Fibroblast of skin of scalp (primary cell): ENCODE measurements around the gene PRTN3.
A peak's percentile ranks its signal among the peaks of the same experiment; 100 is the strongest.
"Not testable (repeated sequence)": the region's sequence is repeated elsewhere in the genome, so short reads cannot be mapped to it uniquely, and the experiment has no call there.

Source experiments
- DNase-seq: peaks from one replicate; pipeline ENCODE4 v3.0.0-alpha.2; 2013

PRTN3 gene

DNA sequence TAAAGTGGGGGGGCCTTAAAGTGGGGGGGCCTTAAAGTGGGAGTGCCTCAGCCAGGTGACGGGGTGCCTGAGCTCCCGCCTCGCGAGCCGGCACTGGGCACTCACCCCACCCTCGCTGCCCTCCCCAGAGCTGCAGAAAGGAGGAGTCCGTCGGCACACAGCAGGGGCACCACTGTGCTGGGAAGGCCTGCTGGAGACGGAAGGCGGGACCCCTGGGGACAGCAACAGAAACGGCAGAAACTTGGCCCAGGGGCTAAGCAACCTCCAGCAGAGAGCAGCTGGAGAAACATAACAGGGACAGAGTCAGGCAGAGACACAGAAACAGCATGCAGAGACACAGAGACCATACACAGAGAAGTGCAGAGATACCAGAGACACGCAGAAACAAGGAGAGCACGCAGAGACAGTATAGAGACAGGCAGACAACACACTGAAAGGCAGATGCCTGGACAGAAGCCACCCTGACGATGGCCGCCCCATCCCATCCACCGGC lies 26.5 kb downstream of the PRTN3 start:
- peak; percentile 74 for DNase-seq

DNA sequence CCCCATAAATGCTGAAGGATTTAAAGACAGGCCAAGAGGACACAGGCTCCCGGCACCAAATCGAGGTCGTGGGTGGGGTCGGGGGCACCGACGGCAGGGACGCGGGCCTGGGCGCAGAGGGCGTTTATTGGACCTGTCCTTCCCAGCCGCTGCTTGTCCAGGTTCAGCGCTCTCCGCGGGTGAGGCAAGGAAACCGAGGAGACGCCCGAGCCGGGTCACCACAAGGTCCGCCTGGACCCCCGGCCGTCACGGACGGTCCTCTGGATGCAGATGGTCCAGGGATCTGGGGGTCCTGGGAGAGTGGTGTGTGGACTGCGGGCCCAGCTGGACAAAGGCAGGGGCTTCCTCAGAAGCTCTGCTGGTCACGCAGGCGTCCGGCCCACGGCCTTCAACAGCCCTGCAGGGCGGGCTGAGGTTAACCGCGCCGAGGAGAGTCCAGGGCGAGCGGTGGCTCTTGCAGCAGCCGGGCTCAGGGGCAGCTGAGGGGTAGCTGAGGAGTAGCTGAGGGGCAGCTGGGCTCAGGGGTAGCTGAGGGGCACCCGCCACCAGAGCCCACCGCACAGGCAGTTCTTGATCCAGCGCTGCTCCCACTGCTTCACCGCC lies 27.2 kb downstream of the PRTN3 start:
- DNase-seq, result no peak

DNA sequence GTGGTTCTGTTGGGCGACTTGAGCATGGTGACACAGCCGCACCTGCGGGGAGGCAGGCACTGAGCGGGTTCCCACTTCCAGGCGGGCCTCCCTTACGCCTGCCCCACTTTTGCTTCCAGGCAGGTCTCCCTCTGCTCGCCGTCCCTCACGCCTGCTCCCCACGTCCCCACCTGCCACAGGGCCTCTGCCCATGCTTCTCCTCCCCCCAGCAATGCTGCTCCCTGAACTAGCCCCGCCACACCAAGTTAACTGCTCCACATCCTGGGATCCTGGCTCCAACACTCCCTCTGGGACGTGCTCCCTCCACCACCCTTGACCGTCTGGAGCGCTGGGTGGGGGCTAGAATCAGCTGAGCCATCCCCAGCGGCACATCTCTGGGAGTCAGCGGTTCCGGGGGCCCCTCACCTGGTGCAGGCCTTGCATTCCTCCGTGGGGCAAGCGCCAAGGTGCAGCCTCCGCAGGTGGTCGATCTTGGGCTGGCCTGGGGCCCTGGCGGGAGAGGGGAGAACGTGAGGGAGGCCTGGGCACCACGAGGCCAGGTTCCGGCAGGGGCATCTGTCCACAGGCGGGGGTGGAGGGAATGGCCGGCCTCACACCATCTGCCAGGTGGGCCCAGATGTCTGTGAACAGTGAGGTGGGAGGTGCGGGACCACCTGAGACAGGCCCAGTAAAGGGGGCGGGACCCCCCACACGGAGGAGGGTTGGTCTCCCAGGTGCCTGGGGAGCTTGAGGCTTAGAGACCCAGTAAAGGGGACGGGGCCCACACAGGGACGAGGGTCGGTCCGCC lies 27.9 kb downstream of the PRTN3 start:
- no peak for DNase-seq

DNA sequence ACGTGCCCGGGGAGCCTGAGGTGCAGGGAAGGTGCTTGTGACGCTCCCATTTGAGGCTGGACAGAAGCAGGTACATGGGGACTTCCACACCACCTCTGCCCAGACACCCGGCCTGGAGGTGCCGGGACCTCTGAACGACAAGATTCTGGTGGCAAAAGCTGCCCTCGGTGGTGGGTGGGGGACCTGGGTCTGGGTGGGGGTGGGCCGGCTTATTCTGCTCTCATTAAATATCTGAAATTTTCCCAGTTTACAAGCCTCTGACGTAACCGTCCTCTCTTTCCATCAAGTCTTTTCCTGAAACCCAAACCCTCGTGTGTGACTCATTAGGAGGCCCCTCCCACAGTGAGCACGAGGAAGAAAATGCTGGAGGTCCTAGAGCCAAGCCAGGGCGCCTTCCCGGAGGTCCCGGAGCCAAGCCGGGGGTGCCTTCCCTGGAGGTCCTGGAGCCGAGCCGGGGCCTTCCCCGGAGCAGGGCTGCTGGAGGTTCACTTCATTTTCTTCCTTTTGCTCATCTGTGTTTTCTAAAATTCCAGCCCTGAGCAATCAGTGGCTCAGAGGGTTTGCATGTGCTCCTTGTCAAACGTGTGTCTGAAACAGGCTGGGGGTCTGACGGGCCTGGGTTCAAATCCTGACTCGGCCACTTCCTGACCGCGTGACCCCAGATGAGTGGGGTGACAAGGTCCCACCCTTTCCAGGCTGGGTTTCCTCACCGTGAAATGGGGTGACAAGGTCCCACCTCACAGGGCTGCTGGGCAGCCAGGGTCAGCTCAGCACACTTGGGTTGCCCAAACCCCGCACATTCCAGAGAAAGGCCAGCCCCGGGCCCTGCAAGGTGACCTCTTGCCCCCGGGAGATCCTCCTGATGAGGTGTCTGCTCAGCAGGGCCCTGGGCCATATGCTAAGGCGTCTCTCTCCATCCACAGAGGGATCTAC lies 28.7 kb downstream of the PRTN3 start:
- peak; percentile 98 for DNase-seq

- no peak for DNase-seq
Measured at GRCh38 chr19:870314-870713, 29.5 kb downstream of the PRTN3 start.

- no peak for DNase-seq
Measured at GRCh38 chr19:870963-871401, 30.2 kb downstream of the PRTN3 start.

DNA sequence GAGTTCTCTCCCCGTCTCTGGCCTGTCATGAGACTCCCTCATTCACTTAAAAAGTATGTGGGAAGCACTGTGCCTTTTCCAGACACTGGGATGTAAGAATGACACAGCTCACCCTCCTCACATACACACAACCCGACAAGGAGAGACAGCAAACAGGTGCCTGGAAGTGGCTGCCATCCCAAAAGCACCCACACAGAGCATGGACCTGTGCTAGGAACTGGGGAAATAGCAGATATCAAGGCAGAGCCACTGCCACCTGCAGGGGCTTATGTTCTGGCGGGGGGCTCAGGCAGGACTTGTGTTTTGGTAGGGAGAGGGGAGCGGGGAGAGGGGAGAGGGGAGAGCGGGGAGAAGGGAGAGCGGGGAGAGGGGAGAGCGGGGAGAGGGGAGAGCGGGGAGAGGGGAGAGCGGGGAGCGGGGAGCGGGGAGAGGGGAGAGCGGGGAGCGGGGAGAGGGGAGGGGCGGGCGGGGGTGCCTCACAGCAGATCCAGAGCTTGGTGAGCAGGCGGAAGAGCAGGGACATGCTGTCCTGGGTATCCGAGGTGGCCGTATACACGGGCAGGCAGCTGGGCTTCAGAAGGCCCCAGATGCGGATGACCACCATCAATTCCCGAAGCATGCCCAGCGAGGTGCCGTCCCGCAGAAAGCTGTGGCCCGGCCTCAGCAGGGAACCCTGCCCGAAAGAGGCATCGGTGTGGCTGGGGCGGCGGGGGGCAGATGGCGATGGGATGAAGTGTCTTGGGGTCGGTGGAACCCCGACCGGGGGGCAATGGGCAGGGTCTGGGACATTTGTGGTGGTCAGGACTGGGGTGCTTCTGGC lies 30.9 kb downstream of the PRTN3 start:
- no peak for DNase-seq

DNA sequence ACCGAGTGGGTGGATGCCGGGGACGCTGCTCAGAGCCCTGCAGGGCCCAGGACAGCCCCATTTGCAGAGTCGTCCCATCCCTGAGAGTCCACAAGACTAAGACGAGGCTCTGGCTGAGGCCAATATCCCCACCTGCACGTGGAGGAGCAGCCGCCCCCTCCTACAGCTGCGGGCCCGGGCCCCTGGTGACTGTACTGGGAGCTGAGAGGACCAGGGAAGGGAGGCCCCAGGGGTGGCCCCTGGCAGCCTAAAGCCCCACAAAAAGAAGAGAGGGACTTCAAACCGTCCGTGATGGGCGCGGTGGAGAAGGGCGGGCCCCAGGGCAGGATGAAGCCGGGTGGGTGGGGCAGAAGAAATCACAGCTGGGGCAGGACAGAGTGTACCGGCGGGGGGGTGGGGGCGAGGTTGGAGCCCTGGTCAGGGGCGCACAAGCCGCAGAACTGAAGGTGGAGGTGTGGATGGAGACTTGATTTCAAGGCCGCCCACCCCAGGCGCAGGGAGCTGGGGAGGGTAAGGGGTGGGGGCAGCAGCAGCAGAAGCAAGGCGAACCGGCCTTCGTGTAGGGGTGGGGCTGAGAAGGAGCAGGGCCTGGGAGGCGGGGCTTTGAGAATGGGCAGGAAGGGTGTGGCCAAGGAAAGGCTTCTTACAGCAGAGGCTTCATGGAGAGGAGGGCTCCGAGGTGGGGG lies 31.6 kb downstream of the PRTN3 start:
- DNase-seq, result peak; percentile 84

DNA sequence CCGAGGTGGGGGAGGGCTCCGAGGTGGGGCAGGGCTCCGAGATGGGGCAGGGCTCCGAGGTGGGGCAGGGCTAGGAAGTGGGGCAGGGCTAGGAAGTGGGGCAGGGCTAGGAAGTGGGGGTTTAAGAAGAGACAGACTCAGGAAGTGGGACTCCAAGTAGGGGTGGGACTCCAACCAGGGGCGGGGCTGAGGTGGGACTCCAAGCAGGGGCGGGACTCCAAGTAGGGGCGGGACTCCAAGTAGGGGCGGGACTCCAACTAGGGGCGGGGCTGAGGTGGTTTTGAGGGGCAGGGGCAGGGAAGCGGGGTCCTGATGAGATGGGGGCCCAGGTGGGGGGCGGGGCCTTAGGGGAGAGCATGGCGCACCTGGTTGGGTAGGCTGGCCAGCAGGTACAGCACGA lies 32.3 kb downstream of the PRTN3 start:
- DNase-seq, result peak; percentile 77

- DNase-seq, result no peak
Measured at GRCh38 chr19:873561-874041, 32.8 kb downstream of the PRTN3 start.

DNA sequence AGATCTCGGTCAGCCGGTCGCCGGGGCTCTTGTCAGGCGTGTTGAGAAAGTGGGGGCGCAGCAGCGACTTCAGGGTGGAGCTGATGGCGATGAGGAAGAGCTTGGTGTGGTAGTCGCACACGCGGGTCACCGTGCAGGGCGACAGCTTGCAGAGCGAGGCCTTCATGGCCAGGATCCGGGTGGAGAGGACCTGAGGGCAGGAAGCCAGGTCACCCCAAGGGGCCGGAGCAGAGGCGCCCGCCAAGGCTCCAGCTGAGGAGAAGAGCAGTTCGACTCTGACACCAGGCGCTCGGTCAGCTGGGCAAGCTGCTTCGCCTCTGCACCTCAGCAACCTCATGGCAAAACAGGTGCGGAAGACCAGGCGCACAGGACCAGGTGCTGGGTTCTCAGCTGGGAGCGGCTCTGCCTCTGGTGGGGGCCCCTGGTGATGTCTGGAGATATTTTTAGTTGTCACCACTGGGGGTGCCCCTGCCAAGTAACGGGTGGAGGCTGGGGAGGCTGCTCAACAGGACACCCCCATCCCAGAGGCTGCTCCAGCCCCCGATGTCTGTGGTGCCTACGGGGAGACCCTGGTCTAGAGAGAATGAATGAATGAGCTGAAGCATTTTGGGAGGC lies 34.6 kb downstream of the PRTN3 start:
- DNase-seq, result no peak

GRCh38 chr19:876089-876488 lies 35.3 kb downstream of the PRTN3 start:
- DNase-seq, result no peak

DNA sequence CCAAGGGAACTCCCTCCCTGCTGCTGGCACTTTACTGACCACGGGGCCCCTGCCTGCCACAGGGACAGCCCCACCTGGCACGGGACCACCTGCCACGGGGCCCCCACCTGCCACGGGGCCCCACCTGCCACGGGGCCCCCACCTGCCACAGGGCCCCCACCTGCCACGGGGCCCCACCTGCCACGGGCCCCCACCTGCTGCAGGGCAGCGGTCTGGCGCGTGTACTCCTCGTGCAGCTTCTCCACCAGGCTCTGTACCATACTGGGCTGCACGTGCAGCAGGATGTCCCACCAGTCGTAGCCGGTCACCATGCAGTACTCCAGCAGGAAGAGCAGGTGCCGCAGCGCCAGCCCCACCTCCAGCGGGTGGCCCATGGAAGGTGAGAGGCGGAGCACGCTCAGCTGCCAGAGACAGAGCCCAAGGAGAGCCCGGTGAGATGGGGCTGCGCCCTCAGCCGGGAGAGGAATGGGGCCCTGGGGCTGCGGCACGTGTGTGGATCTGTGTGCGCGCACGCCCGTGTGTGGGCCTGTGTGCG lies 36.0 kb downstream of the PRTN3 start:
- DNase-seq, result no peak

DNA sequence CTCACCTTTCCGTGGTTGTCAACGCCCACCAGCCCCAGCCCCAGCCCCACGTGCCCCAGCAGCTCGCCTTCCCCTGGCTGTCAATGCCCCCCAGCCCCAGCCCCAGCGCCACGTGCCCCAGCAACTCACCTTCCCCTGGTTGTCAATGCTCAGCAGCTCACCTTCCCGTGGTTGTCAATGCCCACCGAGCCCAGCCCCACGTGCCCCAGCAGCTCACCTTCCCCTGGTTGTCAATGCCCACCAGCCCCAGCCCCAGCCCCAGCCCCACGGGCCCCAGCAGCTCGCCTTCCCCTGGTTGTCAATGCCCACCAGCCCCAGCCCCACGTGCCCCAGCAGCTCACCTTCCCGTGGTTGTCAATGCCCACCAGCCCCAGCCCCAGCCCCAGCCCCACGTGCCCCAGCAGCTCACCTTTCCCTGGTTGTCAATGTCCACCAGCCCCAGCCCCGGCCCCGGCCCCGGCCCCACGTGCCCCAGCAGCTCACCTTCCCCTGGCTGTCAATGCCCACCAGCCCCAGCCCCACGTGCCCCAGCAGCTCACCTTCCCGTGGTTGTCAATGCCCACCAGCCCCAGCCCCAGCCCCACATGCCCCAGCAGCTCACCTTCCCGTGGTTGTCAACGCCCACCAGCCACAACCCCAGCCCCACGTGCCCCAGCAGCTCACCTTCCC lies 37.3 kb downstream of the PRTN3 start:
- not testable (repeated sequence) for DNase-seq

- not testable (repeated sequence) for DNase-seq
Measured at GRCh38 chr19:878751-879561, 38.2 kb downstream of the PRTN3 start.

DNA sequence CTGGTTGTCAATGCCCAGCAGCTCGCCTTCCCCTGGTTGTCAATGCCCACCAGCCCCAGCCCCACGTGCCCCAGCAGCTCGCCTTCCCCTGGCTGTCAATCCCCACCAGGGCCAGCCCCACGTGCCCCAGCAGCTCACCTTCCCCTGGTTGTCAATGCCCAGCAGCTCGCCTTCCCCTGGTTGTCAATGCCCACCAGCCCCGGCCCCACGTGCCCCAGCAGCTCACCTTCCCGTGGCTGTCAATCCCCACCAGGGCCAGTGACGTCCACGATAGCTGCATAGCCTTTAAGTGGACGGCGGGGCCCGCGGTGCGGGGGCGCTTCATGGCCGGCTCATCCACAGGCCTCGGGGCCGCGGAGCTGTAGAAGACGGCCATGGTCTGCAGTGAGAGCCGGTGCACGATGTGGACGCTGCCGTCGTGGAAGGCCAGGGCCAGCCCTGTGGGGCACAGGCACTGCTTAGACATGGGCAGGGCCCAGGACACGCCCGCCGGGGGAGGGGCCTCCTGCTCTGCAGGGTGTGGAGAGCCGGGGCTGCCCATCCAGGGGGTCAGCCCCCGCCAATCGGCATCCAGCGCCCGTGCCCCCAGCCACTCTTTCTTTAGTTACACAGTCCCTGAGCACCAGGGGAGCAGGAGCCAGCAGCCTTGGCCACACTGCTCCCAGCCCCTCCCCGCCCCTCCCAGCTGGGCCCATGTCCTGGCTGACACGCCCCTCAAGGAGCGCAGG lies 39.1 kb downstream of the PRTN3 start:
- no peak for DNase-seq

- DNase-seq, result no peak
Measured at GRCh38 chr19:881385-882071, 40.7 kb downstream of the PRTN3 start.
